Body of pancreas (tissue), 4 donors: Measurements from ENCODE around the gene TCAP.

Experiments
- CTCF ChIP-seq, 7 experiments: fragments of 450-650 bp in 4 of 7; fragments of 200-600 bp in 3 of 7; sonication (generic) in 3 of 7; IDR thresholded peaks; one replicate each; pipeline ENCODE4 v1.5.1; 2016 to 2019; ENCODE audit warnings: antibody characterized with exemption in 7 of 7
- POLR2A ChIP-seq, 3 donors: fragments of 450-650 bp; IDR thresholded peaks; one replicate each; pipeline ENCODE4 v1.6.1; 2016; ENCODE audit warnings: antibody characterized with exemption in 3 of 3, mild to moderate bottlenecking in 2 of 3

GRCh38 chr17:39622380-39623006, 42.7 kb upstream of the TCAP start:
- no peak for TF ChIP-seq CTCF (IDR thresholded peaks at IDR 0.05)
- TF ChIP-seq POLR2A (IDR thresholded peaks at IDR 0.05), result no peak
